OCI-LY7 (cell line): Measurements from ENCODE around the gene DNAH7. TPM values are rescaled to one million over a fixed set of nuclear protein-coding genes. Genes with fewer than 3 reads are reported as not detected.

ENCODE experiments used
- BruUV-seq: library from RNA; stranded (reverse); fragments of 400-500 nt; replicated peaks from 2 replicates; lab custom pipeline; 2021; lab: Mats Ljungman, UMichigan
- CTCF ChIA-PET: fragments of 300-600 bp; sonication (Branson Sonifier 250); formaldehyde crosslinking; loops from one replicate; lab custom pipeline; 2022; ENCODE audit warnings: antibody characterized with exemption; ENCODE audit not compliant: unreplicated experiment; lab: Charles Lee
- POLR2A ChIA-PET: fragments of 300-600 bp; sonication (Branson Sonifier 250); formaldehyde crosslinking; loops from one replicate; lab custom pipeline; 2022; ENCODE audit warnings: antibody characterized with exemption; lab: Charles Lee
- DNase-seq: peaks from one replicate; pipeline ENCODE4 v3.0.0-alpha.2; 2015; ENCODE audit warnings: low spot score
- H2AFZ ChIP-seq: fragments of 200-600 bp; sonication (generic), shearing (Covaris generic); 2 replicates; pipeline ENCODE4 v1.6.1; 2014; ENCODE audit warnings: mild to moderate bottlenecking, antibody characterized with exemption, low read length, moderate library complexity
- H3K27ac ChIP-seq: fragments of 200-600 bp; sonication (generic); 2 replicates; pipeline ENCODE4 v1.5.1; 2014; ENCODE audit warnings: mixed run types, low read depth, mild to moderate bottlenecking, moderate library complexity, low read length, inconsistent platforms; ENCODE audit not compliant: poor library complexity, severe bottlenecking
- H3K36me3 ChIP-seq: fragments of 200-600 bp; sonication (generic); 2 replicates; pipeline ENCODE4 v1.6.1; 2014; ENCODE audit warnings: mild to moderate bottlenecking, antibody characterized with exemption, low read length, moderate library complexity, mixed read lengths; ENCODE audit not compliant: insufficient read depth
- H3K4me1 ChIP-seq: fragments of 200-600 bp; sonication (generic); 2 replicates; pipeline ENCODE4 v1.5.1; 2014; ENCODE audit warnings: mild to moderate bottlenecking, low read length; ENCODE audit not compliant: insufficient read depth, poor library complexity, severe bottlenecking
- H3K4me2 ChIP-seq: fragments of 200-600 bp; sonication (generic); 2 replicates; pipeline ENCODE4 v1.6.1; 2014; ENCODE audit warnings: mild to moderate bottlenecking, low read length
- H3K4me3 ChIP-seq: fragments of 200-600 bp; sonication (generic); 2 replicates; pipeline ENCODE4 v1.5.1; 2014; ENCODE audit warnings: mild to moderate bottlenecking, low read depth, low read length; ENCODE audit not compliant: poor library complexity, severe bottlenecking
- H3K79me2 ChIP-seq: fragments of 200-600 bp; sonication (generic); 2 replicates; pipeline ENCODE4 v1.6.1; 2016; ENCODE audit warnings: low read depth, mild to moderate bottlenecking, low read length, moderate library complexity, mixed read lengths; ENCODE audit not compliant: insufficient read depth
- H3K9me2 ChIP-seq: fragments of 200-600 bp; sonication (generic); 2 replicates; pipeline ENCODE4 v1.6.1; 2016; ENCODE audit warnings: mild to moderate bottlenecking, low read length, mixed read lengths; ENCODE audit not compliant: insufficient read depth
- H3K9me3 ChIP-seq: fragments of 200-600 bp; sonication (generic); 2 replicates; pipeline ENCODE4 v1.6.1; 2014; ENCODE audit warnings: mild to moderate bottlenecking, mixed run types, low read length, mixed read lengths
- H4K20me1 ChIP-seq: fragments of 200-600 bp; sonication (generic); 2 replicates; pipeline ENCODE4 v1.6.1; 2014; ENCODE audit warnings: mild to moderate bottlenecking, antibody characterized with exemption, low read length, moderate library complexity, mixed read lengths; ENCODE audit not compliant: insufficient read depth
- EZH2phosphoT487 ChIP-seq: fragments of 200-600 bp; sonication (generic); IDR thresholded peaks from 2 replicates; pipeline ENCODE4 v1.6.1; 2018; ENCODE audit warnings: low read depth, borderline replicate concordance, mild to moderate bottlenecking, mixed run types, antibody characterized with exemption, low read length, moderate library complexity, mixed read lengths
- intact Hi-C: fragments of 100-400 bp; cut with micrococcal nuclease; formaldehyde crosslinking; loops from one replicate; pipeline ENCODE4 v1.10.0; 2022; ENCODE audit not compliant: unreplicated experiment
- total RNA-seq, 2 experiments: library from RNA; depleted of rRNA in 1 of 2; stranded (reverse); fragments of >200 nt in 1 of 2; shearing (Covaris generic) in 1 of 2; gene quantifications; 2 replicates each; pipeline ENCODE4 v1.2.3, GENCODE V29; 2014 to 2022
- TF ChIP-seq, protein P1 (sequence below): fragments of 200-600 bp; sonication (generic); conservative IDR thresholded peaks from 2 replicates; pipeline ENCODE4 v1.5.1; 2014; ENCODE audit warnings: mild to moderate bottlenecking, antibody characterized with exemption, low read length, moderate library complexity, mixed read lengths

The DNAH7 gene
- total RNA-seq, 2 experiments from 2014 or later: not detected

DNA sequence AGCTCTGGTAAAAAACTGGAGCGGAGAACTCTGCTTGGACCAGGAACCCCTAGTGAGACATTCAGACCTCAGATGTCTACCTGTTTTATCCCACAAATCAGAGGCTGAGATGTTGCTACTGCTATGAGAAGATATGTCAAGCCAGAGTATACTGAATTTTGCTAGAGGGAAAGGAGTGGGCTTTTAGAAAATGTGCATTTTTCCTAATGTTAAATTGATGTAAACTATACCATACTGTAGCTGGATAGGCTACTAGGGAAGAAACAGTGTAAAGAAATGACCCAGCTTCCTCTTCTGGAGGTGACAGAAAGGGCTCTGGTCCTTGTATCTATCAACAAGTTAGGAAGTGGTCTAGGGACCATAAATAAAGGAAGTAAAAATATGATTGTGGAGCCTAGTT is 346.6 kb downstream of the DNAH7 start:
- BruUV-seq: no TSS peak
- Histone ChIP-seq H2AFZ (no peak overlapping the region), H3K4me3 (no peak overlapping the region), H3K4me2 (no peak overlapping the region), H3K36me3 (0 out of 2 replicates have a peak, but pooled peaks cover 9% of the 10 kb centered on the region), H3K79me2 (no peaks in the 10 kb centered on the region), H3K9me3 (no peaks in the 10 kb centered on the region), H4K20me1 (no peaks in the 10 kb centered on the region), H3K9me2 (no peaks in the 10 kb centered on the region), H3K4me1 (no peaks in the 10 kb centered on the region), H3K27ac (no peak overlapping the region)
- ChIA-PET CTCF (no interaction called here), POLR2A (interaction anchor here (0.5 to 0.9 kb wide), 2 partner anchors 21 to 71 kb away, joined by 3 to 4 read pairs; no protein-coding TSS in a partner anchor)
- TF ChIP-seq EZH2phosphoT487: no peak
- TF ChIP-seq, protein P1, sequence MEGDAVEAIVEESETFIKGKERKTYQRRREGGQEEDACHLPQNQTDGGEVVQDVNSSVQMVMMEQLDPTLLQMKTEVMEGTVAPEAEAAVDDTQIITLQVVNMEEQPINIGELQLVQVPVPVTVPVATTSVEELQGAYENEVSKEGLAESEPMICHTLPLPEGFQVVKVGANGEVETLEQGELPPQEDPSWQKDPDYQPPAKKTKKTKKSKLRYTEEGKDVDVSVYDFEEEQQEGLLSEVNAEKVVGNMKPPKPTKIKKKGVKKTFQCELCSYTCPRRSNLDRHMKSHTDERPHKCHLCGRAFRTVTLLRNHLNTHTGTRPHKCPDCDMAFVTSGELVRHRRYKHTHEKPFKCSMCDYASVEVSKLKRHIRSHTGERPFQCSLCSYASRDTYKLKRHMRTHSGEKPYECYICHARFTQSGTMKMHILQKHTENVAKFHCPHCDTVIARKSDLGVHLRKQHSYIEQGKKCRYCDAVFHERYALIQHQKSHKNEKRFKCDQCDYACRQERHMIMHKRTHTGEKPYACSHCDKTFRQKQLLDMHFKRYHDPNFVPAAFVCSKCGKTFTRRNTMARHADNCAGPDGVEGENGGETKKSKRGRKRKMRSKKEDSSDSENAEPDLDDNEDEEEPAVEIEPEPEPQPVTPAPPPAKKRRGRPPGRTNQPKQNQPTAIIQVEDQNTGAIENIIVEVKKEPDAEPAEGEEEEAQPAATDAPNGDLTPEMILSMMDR: no peak
- no peak for DNase-seq
- intact Hi-C loops: no loop called here

DNA sequence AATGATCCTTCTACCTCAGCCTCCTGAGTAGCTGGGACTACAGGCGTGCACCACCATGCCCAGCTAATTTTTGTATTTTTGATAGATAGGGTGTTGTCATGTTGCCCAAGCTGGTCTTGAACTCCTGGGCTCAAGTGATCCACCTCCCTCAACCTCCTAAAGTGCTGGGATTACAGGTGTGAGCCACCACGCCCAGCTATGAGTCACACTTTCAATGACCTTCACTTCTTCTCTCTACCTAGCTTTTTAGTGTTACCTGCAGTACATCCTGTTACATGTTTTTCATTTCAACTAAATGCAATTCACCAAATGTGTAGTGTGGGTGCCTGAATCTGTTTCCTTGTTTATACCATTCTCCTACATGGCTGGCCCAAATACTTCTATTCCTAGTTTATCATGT is 347.6 kb downstream of the DNAH7 start:
- intact Hi-C loops: no loop called here
- H4K20me1 ChIP-seq: no peaks in the 10 kb centered on the region

DNA sequence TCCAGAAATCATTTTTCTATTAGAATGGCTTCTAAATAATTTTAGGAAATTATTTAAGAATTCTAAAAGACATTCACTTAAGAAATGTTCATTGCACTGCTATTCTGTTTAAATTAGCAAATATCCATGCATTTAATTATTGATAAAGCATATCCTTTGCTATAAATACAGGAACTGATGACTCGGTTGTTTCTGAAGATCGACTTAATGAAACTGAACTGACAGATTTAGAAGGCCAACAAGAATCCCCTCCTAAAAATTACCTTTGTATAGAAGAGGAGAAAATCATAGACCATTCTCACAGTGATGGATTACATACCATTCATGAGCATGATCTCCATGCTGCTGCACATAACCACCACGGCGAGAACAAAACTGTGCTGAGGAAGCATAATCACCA is 352.2 kb downstream of the DNAH7 start:
- H4K20me1 ChIP-seq: no peaks in the 10 kb centered on the region
- no peak overlapping the region for H3K4me3 ChIP-seq
- no peaks in the 10 kb centered on the region for H3K9me2 ChIP-seq
- BruUV-seq: no TSS peak
- no peaks in the 10 kb centered on the region for H3K79me2 ChIP-seq
- no peaks in the 10 kb centered on the region for H3K9me3 ChIP-seq
- no peak overlapping the region for H3K27ac ChIP-seq
- ChIA-PET CTCF (no interaction called here), POLR2A (no interaction called here)
- no peaks in the 10 kb centered on the region for H3K4me1 ChIP-seq
- intact Hi-C loops: no loop called here
- no peak for DNase-seq
- H2AFZ ChIP-seq: no peak overlapping the region
- H3K4me2 ChIP-seq: no peak overlapping the region
- H3K36me3 ChIP-seq: peaks cover 16% of the 10 kb centered on the region
- TF ChIP-seq, protein P1: no peak
- TF ChIP-seq EZH2phosphoT487: no peak

More for the DNA sequence above, 347.6 kb downstream of the DNAH7 start:
- no TSS peak for BruUV-seq
- no peak overlapping the region for H2AFZ ChIP-seq
- POLR2A ChIA-PET: no interaction called here
- no peaks in the 10 kb centered on the region for H3K4me1 ChIP-seq
- no peaks in the 10 kb centered on the region for H3K9me2 ChIP-seq
- H3K79me2 ChIP-seq: no peaks in the 10 kb centered on the region
- no peak overlapping the region for H3K4me2 ChIP-seq
- no peak for DNase-seq
- H3K27ac ChIP-seq: no peak overlapping the region
- H3K4me3 ChIP-seq: no peak overlapping the region
- no peaks in the 10 kb centered on the region for H3K9me3 ChIP-seq
- CTCF ChIA-PET: interaction anchor here (0.6 kb wide), 1 partner anchor 439 kb away, joined by 3 read pairs; no protein-coding TSS in a partner anchor
- TF ChIP-seq, protein P1: no peak
- TF ChIP-seq EZH2phosphoT487: no peak
- H3K36me3 ChIP-seq: peaks cover 15% of the 10 kb centered on the region; the same call in 1 of the 2 replicates
